ENCODE data around the gene TFAP2C.

Gene TFAP2C

DNA sequence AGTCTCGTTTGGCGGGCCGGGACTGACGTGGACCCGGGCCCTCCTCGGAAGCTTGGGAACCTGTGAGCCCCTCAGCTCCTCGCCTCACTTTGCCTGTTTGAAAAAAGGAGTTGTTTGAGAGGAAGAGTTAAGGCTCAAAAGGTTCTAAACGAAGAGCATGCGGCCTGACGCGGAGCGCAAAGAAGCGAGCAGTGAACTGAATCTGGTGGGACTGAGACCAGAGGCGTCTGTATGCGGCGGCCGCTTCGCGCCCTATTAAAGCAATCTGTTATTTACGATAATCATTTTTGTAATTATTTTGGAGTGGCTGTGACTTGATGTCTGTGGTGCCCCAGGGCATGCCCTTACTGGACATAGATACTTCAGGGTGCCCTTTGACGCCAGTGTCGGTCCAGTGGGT is 3.3 kb upstream of the TFAP2C start:
- no peak overlapping the region for H3K4me3 ChIP-seq (ENCODE audit: low read length)
- no peak for TF ChIP-seq CTCF (IDR thresholded peaks at IDR 0.05; ENCODE audit: insufficient read depth, low read depth, low read length, missing control alignments)
- DNase-seq (ENCODE audit: low read depth), result no peak

GRCh38 chr20:56626367-56627121 is 2.6 kb upstream of the TFAP2C start:
- DNase-seq (ENCODE audit: low read depth), result peak; percentile 71
- H3K4me3 ChIP-seq (ENCODE audit: low read length), result no peak overlapping the region
- TF ChIP-seq CTCF (IDR thresholded peaks at IDR 0.05; ENCODE audit: insufficient read depth, low read depth, low read length, missing control alignments), result peak; percentile 44

DNA sequence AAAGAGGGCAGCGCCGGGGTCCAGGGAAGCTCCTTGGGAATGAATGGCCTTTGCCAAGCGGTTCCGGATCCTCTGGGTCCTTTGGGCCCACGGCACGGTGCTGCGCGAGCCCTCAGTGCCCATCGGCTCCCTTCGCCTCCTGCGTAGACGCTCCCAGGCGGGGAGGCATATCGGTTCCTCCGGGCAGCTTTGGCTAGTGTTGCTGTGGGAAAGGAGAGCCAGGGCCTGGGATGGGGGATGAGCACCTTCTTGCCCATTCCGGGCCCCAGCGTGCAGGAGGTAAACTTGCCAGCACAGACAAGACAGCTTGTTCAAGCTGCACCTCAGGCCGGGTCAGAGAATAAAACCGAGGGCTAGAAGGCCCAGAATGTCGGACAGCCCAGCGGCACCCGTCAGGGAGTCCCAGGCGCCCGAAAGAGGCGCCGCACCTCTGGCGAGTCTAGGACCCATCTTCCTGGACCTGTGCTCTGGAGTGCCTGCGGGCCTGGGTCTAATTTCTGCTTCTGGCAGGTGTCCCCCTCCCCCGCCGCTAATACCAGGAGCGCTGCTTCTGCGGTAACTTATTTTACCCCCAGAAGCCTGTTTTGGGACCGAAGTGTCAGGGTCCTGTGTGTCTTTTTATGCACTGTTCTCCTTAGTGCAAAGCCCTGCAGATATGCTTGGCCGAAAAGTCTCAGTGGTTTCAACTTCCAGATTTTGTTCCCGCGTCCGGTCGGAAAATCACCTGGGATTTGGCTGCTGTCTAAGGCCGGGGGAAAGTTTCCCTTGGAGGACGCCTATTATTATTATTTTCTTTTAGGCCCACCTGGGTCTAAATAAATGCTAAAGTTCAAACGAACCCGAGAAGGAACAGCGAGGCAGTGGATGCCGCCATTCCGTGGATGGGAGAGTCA is 1.7 kb upstream of the TFAP2C start:
- no peak for TF ChIP-seq CTCF (IDR thresholded peaks at IDR 0.05; ENCODE audit: insufficient read depth, low read depth, low read length, missing control alignments)
- H3K4me3 ChIP-seq (ENCODE audit: low read length), result no peak overlapping the region
- DNase-seq (ENCODE audit: low read depth), result no peak

GRCh38 chr20:56628015-56628872 is 862 bp upstream of the TFAP2C start:
- peak; percentile 27 for DNase-seq (ENCODE audit: low read depth)
- no peak for TF ChIP-seq CTCF (IDR thresholded peaks at IDR 0.05; ENCODE audit: insufficient read depth, low read depth, low read length, missing control alignments)
- peak overlapping the region; percentile 98 for H3K4me3 ChIP-seq (ENCODE audit: low read length)

DNA sequence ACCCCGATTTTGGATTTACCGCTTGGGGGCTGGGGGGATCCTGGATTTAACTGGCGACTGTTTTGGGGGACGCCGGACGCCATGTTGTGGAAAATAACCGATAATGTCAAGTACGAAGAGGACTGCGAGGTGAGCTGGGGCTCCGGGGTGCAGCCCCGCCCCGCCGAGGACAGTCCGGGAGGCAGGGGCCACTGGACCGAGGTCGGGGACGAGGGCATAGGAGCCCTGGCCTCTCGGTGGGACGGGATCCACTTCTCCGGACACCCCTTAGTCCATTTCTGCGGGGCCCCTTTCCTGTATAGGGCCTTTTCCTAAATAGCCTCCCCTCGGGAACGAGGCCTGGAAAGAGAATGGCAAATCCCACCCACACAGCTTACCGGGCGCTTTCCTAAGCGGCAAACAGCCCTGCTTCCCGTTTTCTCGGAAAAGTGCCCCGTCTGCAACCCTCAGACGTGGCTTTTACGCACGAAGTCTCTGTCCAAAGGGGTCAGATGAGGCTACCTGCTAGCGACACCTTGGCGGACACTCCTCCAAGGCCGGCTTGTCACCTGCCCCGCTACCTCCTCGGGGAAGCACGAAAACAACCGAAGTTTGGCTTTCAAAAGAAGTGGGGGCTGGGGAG is 469 bp downstream of the TFAP2C start:
- DNase-seq (ENCODE audit: low read depth), result no peak
- TF ChIP-seq CTCF (IDR thresholded peaks at IDR 0.05; ENCODE audit: insufficient read depth, low read depth, low read length, missing control alignments), result no peak
- peak overlapping the region; percentile 98 for H3K4me3 ChIP-seq (ENCODE audit: low read length)

- DNase-seq (ENCODE audit: low read depth), result peak; percentile 98
- TF ChIP-seq CTCF (IDR thresholded peaks at IDR 0.05; ENCODE audit: insufficient read depth, low read depth, low read length, missing control alignments), result peak; percentile 47
- peak overlapping the region; percentile 98 for H3K4me3 ChIP-seq (ENCODE audit: low read length)
Observed at GRCh38 chr20:56630086-56630493, 984 bp downstream of the TFAP2C start.
